HepG2 (cell line): Measurements from ENCODE around the gene IP6K3. TPM values are rescaled to one million over a fixed set of nuclear protein-coding genes. Genes with fewer than 3 reads are reported as not detected.

Source experiments
- HES4 ChIP-seq: sonication (generic); formaldehyde crosslinking; IDR thresholded peaks from 2 replicates; pipeline ENCODE4 v1.9.0; 2021; ENCODE audit warnings: mild to moderate bottlenecking, missing genetic modification reagents, borderline replicate concordance
- HNRNPLL ChIP-seq: fragments of 200-400 bp; formaldehyde crosslinking; IDR thresholded peaks from 2 replicates; pipeline ENCODE4 v1.6.1; 2017; ENCODE audit warnings: mild to moderate bottlenecking, low read depth, low read length; ENCODE audit not compliant: poor library complexity, severe bottlenecking
- KDM3A ChIP-seq: IDR thresholded peaks from 2 replicates; pipeline ENCODE4 v1.6.1; 2018; ENCODE audit warnings: low read depth, missing compliant biosample characterization
- NAIF1 ChIP-seq: sonication (generic); formaldehyde crosslinking; IDR thresholded peaks from 2 replicates; pipeline ENCODE4 v1.5.0; 2020; ENCODE audit warnings: mild to moderate bottlenecking, missing genetic modification reagents, borderline replicate concordance
- NFATC3 ChIP-seq: sonication (generic); formaldehyde crosslinking; IDR thresholded peaks from 2 replicates; pipeline ENCODE4 v1.5.1; 2020; ENCODE audit warnings: mild to moderate bottlenecking, missing genetic modification reagents
- NRL ChIP-seq: sonication (generic); formaldehyde crosslinking; IDR thresholded peaks from 2 replicates; pipeline ENCODE4 v1.5.0; 2020; ENCODE audit warnings: missing genetic modification reagents, mild to moderate bottlenecking, moderate library complexity, borderline replicate concordance
- PHF5A ChIP-seq: IDR thresholded peaks from one replicate; pipeline ENCODE4 v1.6.1; 2018; ENCODE audit warnings: low read depth, missing genetic modification reagents; ENCODE audit not compliant: unreplicated experiment
- PLSCR1 ChIP-seq: sonication (generic); formaldehyde crosslinking; IDR thresholded peaks from 2 replicates; pipeline ENCODE4 v1.5.0; 2020; ENCODE audit warnings: missing genetic modification reagents, mild to moderate bottlenecking, borderline replicate concordance
- SP5 ChIP-seq: IDR thresholded peaks from 2 replicates; pipeline ENCODE4 v1.6.1; 2016; ENCODE audit warnings: low read depth, borderline replicate concordance
- SRSF4 ChIP-seq: fragments of 200-400 bp; formaldehyde crosslinking; IDR thresholded peaks from one replicate; pipeline ENCODE4 v1.6.1; 2018; ENCODE audit warnings: mild to moderate bottlenecking, low read depth, low read length, moderate library complexity; ENCODE audit not compliant: poor library complexity, severe bottlenecking
- TAF15 ChIP-seq: fragments of 200-400 bp; formaldehyde crosslinking; IDR thresholded peaks from one replicate; pipeline ENCODE4 v1.6.1; 2018; ENCODE audit warnings: mild to moderate bottlenecking, low read depth, low read length; ENCODE audit not compliant: poor library complexity, severe bottlenecking
- TBL1XR1 ChIP-seq: fragments of 150-350 bp; IDR thresholded peaks from 2 replicates; pipeline ENCODE4 v1.6.1; 2014; ENCODE audit warnings: borderline replicate concordance, low read length; ENCODE audit not compliant: partially characterized antibody
- TFAP4 ChIP-seq: sonication (generic); IDR thresholded peaks from 2 replicates; pipeline ENCODE4 v1.6.1; 2016; ENCODE audit warnings: low read depth, borderline replicate concordance
- THYN1 ChIP-seq: sonication (generic); formaldehyde crosslinking; IDR thresholded peaks from 2 replicates; pipeline ENCODE4 v1.8.1; 2023; ENCODE audit warnings: low read depth, mild to moderate bottlenecking, moderate library complexity, missing genetic modification reagents, borderline replicate concordance
- WIZ ChIP-seq: sonication (generic); formaldehyde crosslinking; IDR thresholded peaks from 2 replicates; pipeline ENCODE4 v1.5.1; 2020; ENCODE audit warnings: mild to moderate bottlenecking, missing genetic modification reagents
- ZBTB3 ChIP-seq: sonication (generic); formaldehyde crosslinking; IDR thresholded peaks from 2 replicates; pipeline ENCODE4 v1.4.0; 2020; ENCODE audit warnings: low read depth, mild to moderate bottlenecking, moderate library complexity, missing genetic modification reagents, borderline replicate concordance
- ZFP90 ChIP-seq: sonication (generic); formaldehyde crosslinking; IDR thresholded peaks from 2 replicates; pipeline ENCODE4 v1.8.0; 2022; ENCODE audit warnings: missing genetic modification reagents, mild to moderate bottlenecking, inconsistent platforms, borderline replicate concordance
- ZNF430 ChIP-seq: sonication (generic); formaldehyde crosslinking; IDR thresholded peaks from 2 replicates; pipeline ENCODE4 v1.9.0; 2021; ENCODE audit warnings: mild to moderate bottlenecking, missing genetic modification reagents
- ZNF530 ChIP-seq: sonication (generic); formaldehyde crosslinking; IDR thresholded peaks from 2 replicates; pipeline ENCODE4 v1.5.0; 2020; ENCODE audit warnings: low read depth, mild to moderate bottlenecking, missing genetic modification reagents
- ZNF709 ChIP-seq: sonication (generic); formaldehyde crosslinking; IDR thresholded peaks from 2 replicates; pipeline ENCODE4 v1.5.0; 2020; ENCODE audit warnings: mild to moderate bottlenecking, missing genetic modification reagents
- polyA plus RNA-seq, 8 experiments: library from polyadenylated mRNA; depleted of rRNA in 3 of 8; stranded (reverse) in 7 of 8; unstranded in 1 of 8; fragments of >200 nt; fragmentation: Illumina TruSeq in 4 of 8; extraction: Trizol in 4 of 8; gene quantifications; 2 replicates each; pipeline versions ENCODE4 v1.2.1 to v1.2.3, GENCODE V29; 2011 to 2016; ENCODE audit warnings: low read depth in 4 of 8, missing spikeins in 1 of 8, mixed read lengths in 1 of 8; ENCODE audit not compliant: insufficient read depth in 1 of 8
- total RNA-seq, 5 experiments: library from RNA; depleted of rRNA; stranded (reverse); fragments of >200 nt; fragmentation: Illumina TruSeq; extraction: Trizol; gene quantifications; 2 replicates each; pipeline ENCODE4 v1.2.3, GENCODE V29; 2016; ENCODE audit warnings: low read depth in 1 of 5
- TF ChIP-seq, protein P1 (sequence below): sonication (generic); formaldehyde crosslinking; IDR thresholded peaks from 2 replicates; pipeline ENCODE4 v1.9.0; 2021; ENCODE audit warnings: missing genetic modification reagents, borderline replicate concordance
- TF ChIP-seq, protein P2 (sequence below): IDR thresholded peaks from 2 replicates; pipeline ENCODE4 v1.6.1; 2016

Gene IP6K3
- total and polyA plus RNA-seq, 2 of the 13 experiments (the other 11 are each of a cell fraction or from before 2014, with no cell fraction given) = 0.11 to 0.18 TPM

DNA sequence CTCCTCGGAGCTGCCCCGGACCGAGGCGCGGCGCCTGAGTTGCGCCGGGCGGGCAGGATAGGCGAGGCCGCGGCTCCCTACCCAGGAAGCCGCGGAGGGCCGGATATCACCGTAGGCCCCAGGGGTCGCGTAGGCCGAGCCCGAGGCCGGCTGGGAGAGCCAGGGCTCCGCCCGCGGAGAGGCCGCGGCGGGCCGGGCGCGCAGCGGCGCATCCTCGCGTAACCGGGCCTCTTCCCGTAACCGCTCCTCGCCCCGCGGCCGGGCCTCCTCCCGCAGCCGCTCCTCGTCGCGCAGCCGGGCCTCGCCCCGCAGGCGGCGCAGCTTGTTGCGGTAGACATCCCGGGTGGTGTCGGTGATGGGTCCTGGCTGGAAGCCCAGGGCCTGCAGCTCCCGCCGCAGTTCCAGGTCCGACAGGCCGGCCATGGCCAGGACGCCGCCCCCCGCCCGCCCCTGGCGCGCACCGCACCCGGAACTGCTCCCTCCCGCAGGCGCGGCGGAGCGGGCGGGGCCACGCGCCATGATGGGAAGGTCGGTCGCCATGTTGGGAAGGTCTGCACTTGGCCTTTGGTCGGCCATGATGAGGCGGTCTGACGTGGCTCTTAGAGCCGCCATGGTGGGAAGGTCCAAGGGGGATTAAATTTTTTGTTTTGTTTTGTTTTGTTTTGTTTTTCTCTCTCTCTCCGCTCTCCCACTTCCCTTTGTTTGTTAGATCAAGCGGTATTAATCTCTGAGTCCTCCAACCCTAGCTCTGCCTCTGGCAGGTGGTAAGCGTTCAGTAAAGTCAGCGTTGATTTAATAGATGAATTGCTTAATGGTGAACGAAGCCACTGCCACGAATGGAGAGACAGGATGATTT lies 42.2 kb upstream of the IP6K3 start, which contains the start of gene LEMD2 (continued):
- TF ChIP-seq SP5 (CRISPR knock-in tag) (peak; percentile 83; the same call in 1 of the 2 replicates), SRSF4 (no peak), NFATC3 (CRISPR knock-in tag) (no peak), WIZ (CRISPR knock-in tag) (no peak), TAF15 (no peak), NRL (CRISPR knock-in tag) (no peak), KDM3A (CRISPR knock-in tag) (peak; percentile 89; the same call in 1 of the 2 replicates), HES4 (CRISPR knock-in tag) (no peak; the same call in 1 of the 2 replicates), ZFP90 (CRISPR knock-in tag) (peak; percentile 45; the same call in 1 of the 2 replicates), THYN1 (CRISPR knock-in tag) (no peak), ZNF430 (CRISPR knock-in tag) (no peak), TBL1XR1 (peak; percentile 61), TFAP4 (peak; percentile 34; the same call in 1 of the 2 replicates), ZNF530 (CRISPR knock-in tag) (no peak), NAIF1 (CRISPR knock-in tag) (no peak), HNRNPLL (peak; percentile 89), PHF5A (CRISPR knock-in tag) (peak; percentile 52), ZBTB3 (CRISPR knock-in tag) (peak; percentile 48; the same call in 1 of the 2 replicates), ZNF709 (CRISPR knock-in tag) (peak; percentile 71), PLSCR1 (CRISPR knock-in tag) (no peak)
- TF ChIP-seq, protein P1, sequence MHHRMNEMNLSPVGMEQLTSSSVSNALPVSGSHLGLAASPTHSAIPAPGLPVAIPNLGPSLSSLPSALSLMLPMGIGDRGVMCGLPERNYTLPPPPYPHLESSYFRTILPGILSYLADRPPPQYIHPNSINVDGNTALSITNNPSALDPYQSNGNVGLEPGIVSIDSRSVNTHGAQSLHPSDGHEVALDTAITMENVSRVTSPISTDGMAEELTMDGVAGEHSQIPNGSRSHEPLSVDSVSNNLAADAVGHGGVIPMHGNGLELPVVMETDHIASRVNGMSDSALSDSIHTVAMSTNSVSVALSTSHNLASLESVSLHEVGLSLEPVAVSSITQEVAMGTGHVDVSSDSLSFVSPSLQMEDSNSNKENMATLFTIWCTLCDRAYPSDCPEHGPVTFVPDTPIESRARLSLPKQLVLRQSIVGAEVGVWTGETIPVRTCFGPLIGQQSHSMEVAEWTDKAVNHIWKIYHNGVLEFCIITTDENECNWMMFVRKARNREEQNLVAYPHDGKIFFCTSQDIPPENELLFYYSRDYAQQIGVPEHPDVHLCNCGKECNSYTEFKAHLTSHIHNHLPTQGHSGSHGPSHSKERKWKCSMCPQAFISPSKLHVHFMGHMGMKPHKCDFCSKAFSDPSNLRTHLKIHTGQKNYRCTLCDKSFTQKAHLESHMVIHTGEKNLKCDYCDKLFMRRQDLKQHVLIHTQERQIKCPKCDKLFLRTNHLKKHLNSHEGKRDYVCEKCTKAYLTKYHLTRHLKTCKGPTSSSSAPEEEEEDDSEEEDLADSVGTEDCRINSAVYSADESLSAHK (CRISPR knock-in tag) = no peak
- TF ChIP-seq, protein P2, sequence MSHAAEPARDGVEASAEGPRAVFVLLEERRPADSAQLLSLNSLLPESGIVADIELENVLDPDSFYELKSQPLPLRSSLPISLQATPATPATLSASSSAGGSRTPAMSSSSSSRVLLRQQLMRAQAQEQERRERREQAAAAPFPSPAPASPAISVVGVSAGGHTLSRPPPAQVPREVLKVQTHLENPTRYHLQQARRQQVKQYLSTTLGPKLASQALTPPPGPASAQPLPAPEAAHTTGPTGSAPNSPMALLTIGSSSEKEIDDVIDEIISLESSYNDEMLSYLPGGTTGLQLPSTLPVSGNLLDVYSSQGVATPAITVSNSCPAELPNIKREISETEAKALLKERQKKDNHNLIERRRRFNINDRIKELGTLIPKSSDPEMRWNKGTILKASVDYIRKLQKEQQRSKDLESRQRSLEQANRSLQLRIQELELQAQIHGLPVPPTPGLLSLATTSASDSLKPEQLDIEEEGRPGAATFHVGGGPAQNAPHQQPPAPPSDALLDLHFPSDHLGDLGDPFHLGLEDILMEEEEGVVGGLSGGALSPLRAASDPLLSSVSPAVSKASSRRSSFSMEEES (CRISPR knock-in tag) = 0 out of 2 replicates have a peak, but pooled peaks have one; percentile 14
